Transverse colon (tissue), 4 donors: ENCODE data around the gene BMP4. TPM values are rescaled to one million over a fixed set of nuclear protein-coding genes. Genes with fewer than 3 reads are reported as not detected.

ENCODE experiments used
- DNase-seq: peaks from one replicate; pipeline ENCODE4 v3.0.0-alpha.2; 2019
- H3K27ac ChIP-seq, 4 donors: fragments of 200-600 bp; sonication (generic); 2 replicates each; pipeline ENCODE4 v1.5.1; 2016 to 2018; ENCODE audit warnings: inconsistent platforms in 4 of 4
- H3K27me3 ChIP-seq: fragments of 200-600 bp; sonication (generic); 2 replicates; pipeline ENCODE4 v1.5.1; 2017; ENCODE audit warnings: inconsistent platforms
- H3K36me3 ChIP-seq, 4 donors: fragments of 200-600 bp; sonication (generic); 2 replicates each; pipeline ENCODE4 v1.5.1; 2017 to 2019; ENCODE audit warnings: inconsistent platforms in 4 of 4
- H3K4me1 ChIP-seq, 4 donors: fragments of 200-600 bp; sonication (generic); 2 replicates each; pipeline ENCODE4 v1.5.1; 2017 to 2020; ENCODE audit warnings: inconsistent platforms in 4 of 4
- H3K4me3 ChIP-seq, 4 donors: fragments of 200-600 bp; sonication (generic); 1 replicate in 1 of 4; 2 replicates in 3 of 4; pipeline versions ENCODE4 v1.5.1 to v1.6.1; 2017 to 2019; ENCODE audit warnings: inconsistent platforms in 4 of 4
- H3K9me3 ChIP-seq, 2 donors: fragments of 200-600 bp; sonication (generic); 2 replicates each; pipeline ENCODE4 v1.5.1; 2017 to 2019; ENCODE audit warnings: inconsistent platforms in 2 of 2
- EP300 ChIP-seq: sonication (generic); formaldehyde crosslinking; IDR thresholded peaks from one replicate; pipeline ENCODE4 v1.6.1; 2017; ENCODE audit warnings: antibody characterized with exemption, low read depth
- POLR2A ChIP-seq: fragments of 450-650 bp; IDR thresholded peaks from one replicate; pipeline ENCODE4 v1.6.1; 2016; ENCODE audit warnings: antibody characterized with exemption, mild to moderate bottlenecking, moderate library complexity
- POLR2AphosphoS5 ChIP-seq, 3 donors: sonication (generic); formaldehyde crosslinking; IDR thresholded peaks; one replicate each; pipeline ENCODE4 v1.6.1; 2016; ENCODE audit warnings: antibody characterized with exemption in 3 of 3
- WGBS, 2 donors: methylation state at CpG; one replicate each; pipeline ENCODE4 v1.1.5; 2018; ENCODE audit warnings: low coverage in 1 of 2; 5-methylcytosine and 5-hydroxymethylcytosine counted together
- in situ Hi-C, 4 donors: fragments of 200-750 bp; cut with MboI; loops; one replicate each; pipeline versions ENCODE4 v1.15.0 to v1.15.1; 2017; ENCODE audit warnings: low sequenced_read_pairs in 3 of 4, low pct_ligation_motif_present in 1 of 4, low pct_unique_long_range_greater_than_20kb in 1 of 4
- intact Hi-C: fragments of 100-400 bp; cut with DNase I; formaldehyde crosslinking; loops from one replicate; pipeline ENCODE4 v1.15.1; 2023; ENCODE audit warnings: low total_unique reads
- total RNA-seq, 4 donors: library from RNA; depleted of rRNA; stranded (reverse); fragments of >200 nt; gene quantifications; one replicate each; pipeline ENCODE4 v1.1.0, GENCODE V29; 2016
- TF ChIP-seq, protein P1 (sequence below), 5 experiments: fragments of 200-600 bp in 3 of 5; fragments of 450-650 bp in 2 of 5; sonication (generic) in 3 of 5; IDR thresholded peaks; 1 replicate in 2 of 5; 2 replicates in 3 of 5; pipeline ENCODE4 v1.5.1; 2016 to 2017; ENCODE audit warnings: antibody characterized with exemption in 5 of 5, inconsistent platforms in 3 of 5, mild to moderate bottlenecking in 2 of 5, moderate library complexity in 1 of 5

The BMP4 gene
- total RNA-seq, 4 donors from 2014 or later, result 7.2 to 56.5 (median 12.4) TPM

DNA sequence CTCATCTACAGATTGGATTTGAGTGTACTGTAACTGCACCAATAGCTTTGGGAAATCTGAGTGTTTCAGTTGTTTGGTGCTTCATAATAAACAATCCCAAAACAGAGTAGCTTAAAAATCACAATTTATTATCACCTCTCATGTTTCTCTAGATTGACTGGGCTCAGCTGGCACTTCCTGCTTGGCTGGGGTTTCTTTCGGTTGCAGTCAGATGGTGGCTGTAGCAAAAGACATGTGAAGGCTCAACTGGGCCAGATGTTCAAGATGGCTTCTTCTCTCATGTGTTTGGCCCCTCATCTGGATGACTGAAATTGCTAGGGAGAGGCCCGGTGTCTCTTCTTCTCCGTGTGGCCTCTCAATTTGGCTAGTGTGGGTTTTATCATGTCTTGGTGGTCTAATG lies 12.1 kb upstream of the BMP4 start:
- intact Hi-C loops (no loop called here), in situ Hi-C loops (loop anchor here in 1 of 4 donors (25.0 kb wide), 1 partner anchor 369 kb away; no protein-coding TSS in a partner anchor)
- TF ChIP-seq, protein P1, sequence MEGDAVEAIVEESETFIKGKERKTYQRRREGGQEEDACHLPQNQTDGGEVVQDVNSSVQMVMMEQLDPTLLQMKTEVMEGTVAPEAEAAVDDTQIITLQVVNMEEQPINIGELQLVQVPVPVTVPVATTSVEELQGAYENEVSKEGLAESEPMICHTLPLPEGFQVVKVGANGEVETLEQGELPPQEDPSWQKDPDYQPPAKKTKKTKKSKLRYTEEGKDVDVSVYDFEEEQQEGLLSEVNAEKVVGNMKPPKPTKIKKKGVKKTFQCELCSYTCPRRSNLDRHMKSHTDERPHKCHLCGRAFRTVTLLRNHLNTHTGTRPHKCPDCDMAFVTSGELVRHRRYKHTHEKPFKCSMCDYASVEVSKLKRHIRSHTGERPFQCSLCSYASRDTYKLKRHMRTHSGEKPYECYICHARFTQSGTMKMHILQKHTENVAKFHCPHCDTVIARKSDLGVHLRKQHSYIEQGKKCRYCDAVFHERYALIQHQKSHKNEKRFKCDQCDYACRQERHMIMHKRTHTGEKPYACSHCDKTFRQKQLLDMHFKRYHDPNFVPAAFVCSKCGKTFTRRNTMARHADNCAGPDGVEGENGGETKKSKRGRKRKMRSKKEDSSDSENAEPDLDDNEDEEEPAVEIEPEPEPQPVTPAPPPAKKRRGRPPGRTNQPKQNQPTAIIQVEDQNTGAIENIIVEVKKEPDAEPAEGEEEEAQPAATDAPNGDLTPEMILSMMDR (IDR thresholded peaks at IDR 0.05), result no peak
- no peak for TF ChIP-seq POLR2AphosphoS5 (IDR thresholded peaks at IDR 0.05)
- no peak for TF ChIP-seq EP300
- no peak for TF ChIP-seq POLR2A
- Histone ChIP-seq H3K4me3 (no peak overlapping the region), H3K27me3 (peaks cover 9% of the 10 kb centered on the region), H3K4me1 (peaks cover 0 to under 1% (median 0%) of the 10 kb centered on the region in 4 donors), H3K9me3 (no peaks in the 10 kb centered on the region), H3K36me3 (no peaks in the 10 kb centered on the region), H3K27ac (no peak overlapping the region)
- 79% methylated on average over 3 of the region's 3 CpGs; no CpG with 5 or more reads in 1 of the 2 donors for WGBS, 2 donors
- no peak for DNase-seq

DNA sequence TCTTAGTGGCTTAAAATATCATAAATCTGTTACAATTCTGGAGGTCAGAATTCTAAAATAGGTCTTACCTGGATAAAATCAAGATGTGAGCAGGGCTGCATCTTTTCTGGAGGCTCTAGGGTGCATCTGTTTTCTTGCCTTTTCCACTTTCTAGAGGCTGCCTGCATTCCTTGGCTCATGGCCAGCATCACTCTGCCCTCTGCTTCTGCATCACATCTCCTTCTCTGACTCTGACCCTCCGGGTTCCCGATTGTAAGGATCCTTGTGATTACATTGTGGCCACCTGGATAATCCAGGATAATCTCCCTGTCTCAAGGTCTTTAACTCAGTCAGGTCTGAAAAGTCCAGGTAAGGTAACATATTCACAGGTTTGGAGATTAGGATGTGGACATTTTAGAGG lies 11.0 kb upstream of the BMP4 start:
- peaks cover 19% of the 10 kb centered on the region for H3K27me3 ChIP-seq
- intact Hi-C loops, result no loop called here
- peaks cover 0 to 12% (median 3%) of the 10 kb centered on the region in 4 donors for H3K4me1 ChIP-seq
- TF ChIP-seq EP300 (no peak), POLR2A (no peak), POLR2AphosphoS5 (IDR thresholded peaks at IDR 0.05) (no peak)
- TF ChIP-seq, protein P1 (IDR thresholded peaks at IDR 0.05), result no peak
- no peak overlapping the region for H3K4me3 ChIP-seq
- no peak for DNase-seq
- in situ Hi-C loops, result loop anchor here in 1 of 4 donors (25.0 kb wide), 1 partner anchor 370 kb away; no protein-coding TSS in a partner anchor
- WGBS, 2 donors, result 47 to 53% methylated on average over 2 of the region's 2 CpGs
- no peak overlapping the region for H3K27ac ChIP-seq
- no peaks in the 10 kb centered on the region for H3K36me3 ChIP-seq
- H3K9me3 ChIP-seq, result no peaks in the 10 kb centered on the region

DNA sequence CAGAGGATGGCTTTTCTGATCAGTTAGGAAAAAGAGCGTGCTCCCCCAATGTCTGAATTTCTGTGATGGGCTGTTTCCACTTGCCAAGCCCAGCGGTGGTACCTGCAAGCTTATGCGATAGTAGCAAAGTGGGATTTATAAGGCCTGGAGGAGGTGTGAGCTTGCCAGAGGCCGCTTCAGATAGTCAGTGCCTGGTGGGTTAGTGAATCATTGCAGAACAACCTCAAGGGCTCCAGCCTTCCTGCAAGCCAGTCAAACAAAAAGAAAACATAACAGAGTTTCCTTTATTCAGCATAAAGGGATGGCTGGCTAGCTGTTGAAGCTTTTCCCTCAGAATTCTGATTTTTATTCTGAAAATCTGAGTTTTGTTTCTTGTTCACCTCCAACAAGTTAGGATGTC lies 7.6 kb upstream of the BMP4 start:
- Histone ChIP-seq H3K4me1 (peaks cover 0 to 12% (median 3%) of the 10 kb centered on the region in 4 donors), H3K36me3 (no peaks in the 10 kb centered on the region), H3K27ac (no peak overlapping the region), H3K27me3 (peaks cover 32% of the 10 kb centered on the region), H3K4me3 (no peak overlapping the region), H3K9me3 (no peaks in the 10 kb centered on the region)
- intact Hi-C loops (no loop called here), in situ Hi-C loops (loop anchor here in 1 of 4 donors (25.0 kb wide), 1 partner anchor 373 kb away; no protein-coding TSS in a partner anchor)
- WGBS, 2 donors, result 87 to 90% methylated on average over 2 to 4 of the region's 4 CpGs
- TF ChIP-seq EP300, result no peak
- TF ChIP-seq, protein P1 (IDR thresholded peaks at IDR 0.05), result no peak
- no peak for TF ChIP-seq POLR2AphosphoS5 (IDR thresholded peaks at IDR 0.05)
- no peak for TF ChIP-seq POLR2A
- no peak for DNase-seq

DNA sequence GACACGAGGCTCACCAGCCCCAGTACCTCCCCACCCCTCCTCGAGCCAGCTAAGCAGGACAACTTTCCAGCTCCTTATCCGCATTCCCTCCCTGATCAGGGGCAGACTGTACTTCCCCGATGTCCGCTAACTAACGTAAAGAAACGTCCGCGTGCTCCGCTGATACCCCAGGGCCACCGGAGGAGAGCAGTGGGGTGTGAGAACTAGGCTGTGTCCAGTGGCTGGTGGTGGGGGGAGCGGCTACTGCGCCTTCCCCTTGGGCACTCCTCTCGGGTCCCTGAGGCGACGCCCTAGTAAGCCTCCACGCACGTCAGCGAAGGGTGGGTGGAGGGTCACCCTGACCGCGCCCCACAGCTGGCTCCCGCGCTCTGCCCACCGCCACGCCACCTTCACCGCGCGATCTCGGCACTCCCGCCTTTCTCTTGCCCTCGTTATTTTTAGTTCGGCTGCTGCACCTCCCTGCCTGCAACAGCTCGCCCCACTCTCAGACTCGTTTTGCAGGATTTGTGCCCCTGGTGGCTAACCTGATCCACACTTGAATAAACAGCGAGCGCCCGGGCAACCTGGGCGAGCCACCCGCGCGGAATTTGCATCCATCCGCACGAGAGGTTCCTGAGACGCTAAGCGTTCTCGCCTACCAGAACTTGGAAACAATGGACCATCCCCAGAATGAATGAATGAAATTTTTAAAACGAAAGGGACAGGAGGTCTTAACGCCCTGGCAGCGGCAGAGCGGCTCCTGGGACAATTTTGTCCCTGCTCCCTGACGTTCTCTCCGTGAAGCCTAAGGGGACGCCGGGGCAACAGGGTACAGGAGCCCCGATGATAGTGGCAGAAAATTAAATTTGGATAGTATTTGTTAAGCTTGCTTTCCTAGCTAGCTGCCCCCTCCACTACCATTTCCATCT lies 6.9 kb upstream of the BMP4 start:
- Histone ChIP-seq H3K4me1 (peaks cover 0 to 12% (median 3%) of the 10 kb centered on the region in 4 donors), H3K4me3 (peak overlapping the region in 2 of 4 donors; percentile 17 to 37), H3K9me3 (no peaks in the 10 kb centered on the region), H3K27me3 (peaks cover 32% of the 10 kb centered on the region), H3K27ac (no peak overlapping the region), H3K36me3 (no peaks in the 10 kb centered on the region)
- in situ Hi-C loops, result loop anchor here in 1 of 4 donors (25.0 kb wide), 1 partner anchor 374 kb away; no protein-coding TSS in a partner anchor
- 16 to 24% methylated on average over 14 to 55 of the region's 55 CpGs for WGBS, 2 donors
- intact Hi-C loops, result no loop called here
- DNase-seq, result peak; percentile 31
- TF ChIP-seq, protein P1 (IDR thresholded peaks at IDR 0.05), result peak in 4 of 5 experiments; percentile 37 to 45 (median 40)
- no peak for TF ChIP-seq EP300
